Left renal pelvis (tissue), 4 donors: ENCODE results near the gene RYR3. TPM values are rescaled to one million over a fixed set of nuclear protein-coding genes. Genes with fewer than 3 reads are reported as not detected.

ENCODE experiments used
- DNase-seq, 4 donors: peaks; one replicate each; pipeline ENCODE4 v3.0.0-alpha.2; 2013; ENCODE audit warnings: low read depth in 4 of 4, low spot score in 3 of 4
- polyA plus RNA-seq, 4 donors: library from polyadenylated mRNA; unstranded; fragments of 120-200 nt; gene quantifications; one replicate each; pipeline ENCODE4 v1.2.1, GENCODE V29; 2013; ENCODE audit not compliant: insufficient read length in 4 of 4

RYR3 gene
- polyA plus RNA-seq, 4 donors = 4.0 to 13.9 (median 5.2) TPM

GRCh38 chr15:33678602-33679001, 367.8 kb downstream of the RYR3 start:
- no peak for DNase-seq

GRCh38 chr15:33679061-33679460, 368.3 kb downstream of the RYR3 start:
- peak in 1 of 4 donors; percentile 50 for DNase-seq

- no peak for DNase-seq
These were observed 369.6 kb downstream of the RYR3 start for GRCh38 chr15:33680336-33680735.

DNA sequence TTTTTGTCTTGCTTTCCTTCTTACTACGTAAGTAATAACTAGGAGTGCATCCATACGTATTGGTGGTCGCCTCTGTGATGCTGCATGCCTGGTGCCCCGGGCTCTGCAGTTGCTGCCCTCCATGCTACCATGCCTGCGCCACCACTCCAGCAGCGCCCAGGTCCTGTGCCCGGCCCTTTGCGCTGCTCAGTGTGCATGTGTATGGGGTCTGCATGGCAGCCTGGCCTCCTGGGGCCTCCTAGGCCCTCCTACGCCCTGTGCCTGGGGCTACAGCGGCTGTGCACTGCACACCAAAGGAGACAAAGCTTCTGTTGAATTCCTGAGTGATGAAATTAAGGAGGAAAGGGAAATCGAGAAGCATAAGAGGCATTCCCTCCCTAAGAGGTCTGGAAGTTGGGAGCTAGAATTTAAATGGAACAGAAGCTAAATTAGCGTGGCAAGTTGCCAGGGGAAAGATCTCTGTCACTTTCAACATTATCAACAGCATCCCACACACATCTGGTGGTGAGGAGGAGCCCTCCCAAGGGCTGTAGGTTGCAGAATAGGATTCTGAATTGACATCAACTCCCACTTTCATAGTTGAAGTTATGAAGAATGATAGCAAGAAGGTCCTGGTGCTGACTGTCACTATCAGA, 382.5 kb downstream of the RYR3 start:
- DNase-seq = peak in 1 of 4 donors; percentile 24

DNA sequence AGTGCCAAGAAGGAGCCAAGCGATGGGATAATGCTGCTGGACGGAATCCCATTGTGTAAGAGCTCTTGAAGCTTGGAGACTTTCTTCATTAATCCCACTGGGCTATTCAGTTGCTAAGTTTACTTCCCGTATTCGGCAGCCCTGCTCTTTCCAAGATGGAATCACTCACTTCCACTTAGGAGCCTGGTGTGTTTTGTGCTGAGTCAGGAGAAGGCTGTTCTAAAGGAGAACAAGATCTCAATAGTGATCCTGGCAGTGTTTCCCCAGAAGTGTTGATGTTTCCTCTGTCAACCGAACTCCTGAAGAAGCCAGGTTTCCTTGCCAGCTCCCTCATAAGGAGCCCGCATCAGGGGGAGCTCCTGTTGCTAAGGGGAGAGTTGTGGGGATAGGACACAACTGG, 387.4 kb downstream of the RYR3 start:
- no peak for DNase-seq

GRCh38 chr15:33699145-33699544, 388.4 kb downstream of the RYR3 start:
- DNase-seq = no peak

- DNase-seq = no peak
These were observed 389.1 kb downstream of the RYR3 start for GRCh38 chr15:33699691-33700447.

GRCh38 chr15:33700695-33701303, 390.0 kb downstream of the RYR3 start:
- peak; percentile 42 to 60 (median 54) for DNase-seq

DNA sequence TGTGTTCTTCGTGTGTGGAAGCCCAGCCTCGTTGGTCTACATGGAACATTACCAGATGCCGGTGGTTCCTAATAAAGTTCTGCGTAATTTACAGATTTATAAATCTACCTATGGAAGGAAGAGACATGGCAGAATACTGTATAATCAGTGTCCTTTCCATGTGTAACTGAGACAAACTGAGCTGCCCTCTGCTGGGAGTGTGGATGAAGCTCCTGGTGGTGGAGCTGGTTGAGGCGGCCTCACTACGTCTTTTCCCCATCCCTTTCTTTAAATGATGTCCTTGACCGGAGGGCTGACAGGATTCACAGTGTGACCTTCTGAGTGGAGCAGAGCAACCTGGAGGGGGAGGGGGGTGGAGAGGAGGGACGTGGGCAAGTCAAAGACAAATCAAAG, 390.5 kb downstream of the RYR3 start:
- no peak for DNase-seq

GRCh38 chr15:33706173-33706572, 395.4 kb downstream of the RYR3 start:
- DNase-seq = no peak

DNA sequence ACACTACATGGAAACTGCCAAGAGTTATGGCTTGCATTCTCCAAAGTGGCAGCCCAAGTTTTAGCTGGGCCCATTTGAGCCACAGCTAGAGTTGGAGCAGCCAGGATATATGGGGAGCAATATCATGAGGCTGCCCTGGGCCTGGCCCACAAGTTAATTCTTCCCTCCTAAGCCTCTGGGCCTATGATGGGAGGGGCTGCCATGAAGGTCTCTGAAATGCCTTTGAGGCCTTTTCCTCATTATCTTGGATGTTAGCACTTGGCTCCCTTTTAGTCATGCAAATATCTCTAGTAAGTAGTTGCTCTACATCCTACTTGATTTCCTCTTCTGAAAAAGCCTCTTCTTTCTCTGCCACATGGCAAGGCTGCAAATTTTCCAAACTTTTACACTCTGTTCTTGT, 400.0 kb downstream of the RYR3 start:
- no peak for DNase-seq

DNA sequence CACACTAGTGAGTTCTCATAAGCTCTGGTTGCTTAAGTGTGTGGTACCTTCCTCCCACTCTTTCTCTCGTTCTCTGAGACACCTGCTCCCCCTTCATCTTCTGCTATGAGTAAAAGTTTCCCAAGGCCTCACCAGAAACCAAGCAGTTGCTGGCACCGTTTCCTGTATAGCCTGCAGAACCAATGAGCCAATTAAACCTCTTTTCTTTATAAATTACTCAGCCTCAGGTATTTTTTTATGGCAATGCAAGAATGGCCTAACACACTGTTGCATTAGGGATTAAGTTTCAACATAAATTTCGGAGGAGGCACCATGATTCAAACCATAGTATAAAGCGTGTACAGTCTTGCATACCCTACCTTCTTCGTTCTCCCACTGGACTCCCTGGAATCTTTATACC, 405.3 kb downstream of the RYR3 start:
- no peak for DNase-seq

GRCh38 chr15:33720952-33721351, 410.2 kb downstream of the RYR3 start:
- DNase-seq = no peak

GRCh38 chr15:33722005-33722672, 411.4 kb downstream of the RYR3 start:
- DNase-seq = no peak

GRCh38 chr15:33722673-33723015, 411.9 kb downstream of the RYR3 start:
- no peak for DNase-seq

DNA sequence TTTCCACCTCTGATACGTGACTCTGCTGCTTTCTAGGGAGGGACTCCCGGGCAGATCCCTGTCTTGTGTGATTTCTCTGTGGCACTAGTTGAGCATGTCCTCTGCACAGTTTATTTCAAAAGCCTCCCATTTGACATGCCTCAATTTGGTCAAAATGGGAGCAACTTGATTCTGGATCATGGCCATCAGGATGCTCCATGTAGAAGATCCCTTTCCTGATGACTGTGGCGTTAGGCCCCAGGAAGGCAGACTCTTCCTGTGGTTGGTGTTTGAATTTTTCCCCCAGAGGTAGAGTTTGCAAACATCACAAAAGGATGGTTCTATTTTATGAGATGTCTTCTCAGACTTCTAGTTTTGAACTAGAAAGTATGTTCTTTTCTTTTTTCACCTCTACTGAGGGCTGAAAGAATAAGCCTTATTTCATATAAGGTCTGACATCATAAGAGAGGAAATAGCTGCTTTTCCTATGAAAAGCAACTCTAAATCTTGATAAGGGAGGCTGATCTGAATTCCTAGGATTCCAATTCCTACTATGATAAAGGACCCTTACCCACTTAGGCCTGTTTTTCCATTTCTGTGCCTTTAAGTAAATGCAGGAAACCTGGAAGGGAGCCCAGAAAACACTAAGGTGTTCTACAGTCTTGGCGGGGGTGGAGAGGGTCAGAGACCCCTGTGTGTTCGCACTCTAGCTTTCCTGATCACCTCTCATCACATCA, 413.7 kb downstream of the RYR3 start:
- DNase-seq = no peak

GRCh38 chr15:33729653-33730052, 418.9 kb downstream of the RYR3 start:
- DNase-seq = peak in 1 of 4 donors; percentile 37

DNA sequence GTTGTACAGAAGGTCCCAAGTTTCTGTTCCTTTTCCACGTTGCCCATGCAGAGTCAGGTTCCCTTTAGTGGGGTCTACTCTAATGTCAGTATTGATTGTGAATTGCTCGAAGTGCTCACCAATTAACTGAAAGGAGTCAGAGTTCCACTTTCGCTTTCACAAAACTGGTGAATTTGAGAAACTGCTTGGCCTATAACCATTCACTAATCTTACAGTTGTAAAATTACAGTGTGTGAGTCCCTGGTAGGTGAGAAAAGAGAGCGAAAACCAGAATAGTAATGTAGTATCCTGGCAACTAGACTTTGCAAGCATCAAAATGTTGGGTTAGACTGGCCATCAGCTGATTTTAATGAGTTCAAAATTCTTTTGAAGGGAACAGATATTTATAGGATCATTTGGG, 420.0 kb downstream of the RYR3 start:
- no peak for DNase-seq

GRCh38 chr15:33735143-33735542, 424.4 kb downstream of the RYR3 start:
- no peak for DNase-seq

GRCh38 chr15:33735637-33736247, 425.0 kb downstream of the RYR3 start:
- DNase-seq = peak in 1 of 4 donors; percentile 22
